ENCODE data around the gene DACT2. TPM values are rescaled to one million over a fixed set of nuclear protein-coding genes. Genes with fewer than 3 reads are reported as not detected.

DACT2 gene
- total RNA-seq, 1 donor from 2014 or later, result 0.84 TPM

- no peak for DNase-seq (ENCODE audit: low read depth)
- Histone ChIP-seq H3K36me3 (ENCODE audit: control insufficient read depth, insufficient read depth, low read length) (no peaks in the 10 kb centered on the region), H3K27me3 (ENCODE audit: control insufficient read depth, insufficient read depth, low read length) (peaks cover 5% of the 10 kb centered on the region), H3K4me3 (ENCODE audit: low read depth, low read length) (no peak overlapping the region)
- no peak for TF ChIP-seq CTCF (IDR thresholded peaks at IDR 0.05; ENCODE audit: insufficient read depth, low read length, poor library complexity, severe bottlenecking)
These were observed 60.8 kb downstream of the DACT2 start for GRCh38 chr6:168258795-168259194.

GRCh38 chr6:168256940-168257339 is 62.6 kb downstream of the DACT2 start:
- Histone ChIP-seq H3K27me3 (ENCODE audit: control insufficient read depth, insufficient read depth, low read length) (peaks cover 5% of the 10 kb centered on the region), H3K36me3 (ENCODE audit: control insufficient read depth, insufficient read depth, low read length) (no peaks in the 10 kb centered on the region), H3K4me3 (ENCODE audit: low read depth, low read length) (no peak overlapping the region)
- DNase-seq (ENCODE audit: low read depth), result no peak
- no peak for TF ChIP-seq CTCF (IDR thresholded peaks at IDR 0.05; ENCODE audit: insufficient read depth, low read length, poor library complexity, severe bottlenecking)

Other genes starting within 250 kb of the DACT2 start
- gene FRMD1, start 240.6 kb downstream of the DACT2 start, total RNA-seq, result not detected in 2 replicates
- gene SMOC2, start 121.4 kb upstream of the DACT2 start, total RNA-seq, result not detected in 2 replicates